ENCODE measurements around the gene PDE4D. TPM values are rescaled to one million over a fixed set of nuclear protein-coding genes. Genes with fewer than 3 reads are reported as not detected.

Gene PDE4D
- total and polyA plus RNA-seq, 2 donors (not counting 3 experiments of a cell fraction or from before 2014, with no cell fraction given): 34.5 to 51.2 TPM

DNA sequence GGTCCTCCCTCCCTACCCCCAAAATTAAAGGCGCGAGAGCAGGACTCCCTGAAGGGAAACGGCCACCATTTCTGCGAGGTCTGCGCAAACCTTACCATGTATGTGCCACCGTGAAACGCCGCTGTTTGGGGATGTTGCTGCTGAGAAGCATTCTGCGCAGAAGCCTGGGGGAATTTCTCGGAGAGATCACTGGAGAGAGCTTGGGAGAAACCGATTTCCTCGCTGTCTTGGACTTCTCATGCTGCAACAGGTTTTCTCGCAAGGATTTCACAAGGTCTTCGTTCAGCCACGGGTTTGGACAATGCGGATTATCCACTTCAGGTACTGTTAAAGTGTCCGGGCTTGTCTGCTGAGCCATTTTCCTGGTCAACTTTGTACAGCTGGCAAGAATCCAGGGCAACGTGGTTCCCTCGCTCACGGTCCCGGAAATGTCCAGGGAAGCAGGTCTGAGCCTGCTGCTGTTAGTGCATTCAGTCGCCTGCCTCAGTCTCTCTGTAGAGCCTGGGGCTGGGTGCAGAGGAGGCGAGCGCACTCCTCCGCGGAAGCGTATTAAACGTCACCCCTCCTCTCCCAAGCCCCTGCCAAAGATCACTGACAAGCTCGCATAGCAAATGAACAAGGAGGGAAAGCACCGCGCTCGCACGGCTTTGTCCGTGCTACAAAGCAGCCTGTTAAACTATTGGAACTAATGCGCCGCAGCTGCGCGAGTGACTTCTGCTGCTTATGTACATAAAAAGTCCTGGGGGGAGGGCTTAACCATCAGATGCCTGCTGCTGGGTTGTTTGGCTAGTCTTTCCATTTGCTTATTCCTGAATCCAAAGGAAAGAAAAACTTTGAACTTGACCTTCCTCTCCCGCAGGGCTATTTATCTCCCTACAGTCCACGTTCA is 125.1 kb downstream of the PDE4D start:
- dilution Hi-C loops (cut with MboI; ENCODE audit: extremely low pct_ligation_motif_present, low sequenced_read_pairs): no loop called here
- FAIRE-seq: peak; percentile 74
- intact Hi-C loops (cut with micrococcal nuclease): loop anchor here (1.0 to 5.0 kb wide), 5 partner anchors 8 to 481 kb away; no protein-coding TSS in a partner anchor

More for the DNA sequence above, 125.1 kb downstream of the PDE4D start:
- H3K9me3 ChIP-seq (replicated peaks; ENCODE audit: control insufficient read depth, insufficient read depth, low read length): no peaks in the 10 kb centered on the region
- ChIA-PET CTCF (interaction anchor here (1.0 to 2.0 kb wide), 12 partner anchors 9 to 580 kb away, joined by 3 to 8 read pairs (median 3); no protein-coding TSS in a partner anchor), POLR2A (no interaction called here)
- H3K4me1 ChIP-seq (ENCODE audit: control insufficient read depth, extremely low read depth, insufficient read depth, low read length): peaks cover 48% of the 10 kb centered on the region
- TF ChIP-seq POLR2AphosphoS5 (IDR thresholded peaks at IDR 0.05; ENCODE audit: insufficient read depth, low read depth, low read length) (peak; percentile 13), MYC (IDR thresholded peaks at IDR 0.05; ENCODE audit: low read depth, low read length) (peak; percentile 77), FOS (IDR thresholded peaks at IDR 0.05; ENCODE audit: borderline replicate concordance, insufficient read depth, low read length) (no peak), MAX (IDR thresholded peaks at IDR 0.05; ENCODE audit: insufficient read depth, insufficient read length) (no peak), EZH2 (IDR thresholded peaks at IDR 0.05; ENCODE audit: borderline replicate concordance, low read depth, low read length, severe bottlenecking) (no peak), GATA2 (IDR thresholded peaks at IDR 0.05; ENCODE audit: insufficient read depth, insufficient read length, low read depth, low read length) (peak; percentile 13)
- TF ChIP-seq, protein P1, sequence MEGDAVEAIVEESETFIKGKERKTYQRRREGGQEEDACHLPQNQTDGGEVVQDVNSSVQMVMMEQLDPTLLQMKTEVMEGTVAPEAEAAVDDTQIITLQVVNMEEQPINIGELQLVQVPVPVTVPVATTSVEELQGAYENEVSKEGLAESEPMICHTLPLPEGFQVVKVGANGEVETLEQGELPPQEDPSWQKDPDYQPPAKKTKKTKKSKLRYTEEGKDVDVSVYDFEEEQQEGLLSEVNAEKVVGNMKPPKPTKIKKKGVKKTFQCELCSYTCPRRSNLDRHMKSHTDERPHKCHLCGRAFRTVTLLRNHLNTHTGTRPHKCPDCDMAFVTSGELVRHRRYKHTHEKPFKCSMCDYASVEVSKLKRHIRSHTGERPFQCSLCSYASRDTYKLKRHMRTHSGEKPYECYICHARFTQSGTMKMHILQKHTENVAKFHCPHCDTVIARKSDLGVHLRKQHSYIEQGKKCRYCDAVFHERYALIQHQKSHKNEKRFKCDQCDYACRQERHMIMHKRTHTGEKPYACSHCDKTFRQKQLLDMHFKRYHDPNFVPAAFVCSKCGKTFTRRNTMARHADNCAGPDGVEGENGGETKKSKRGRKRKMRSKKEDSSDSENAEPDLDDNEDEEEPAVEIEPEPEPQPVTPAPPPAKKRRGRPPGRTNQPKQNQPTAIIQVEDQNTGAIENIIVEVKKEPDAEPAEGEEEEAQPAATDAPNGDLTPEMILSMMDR (IDR thresholded peaks at IDR 0.05; ENCODE audit: extremely low read depth in 1 of 2, insufficient read depth in 1 of 2, low read depth in 1 of 2, low read length in 2 of 2): no peak
- no peaks in the 10 kb centered on the region for H3K9me1 ChIP-seq (replicated peaks; ENCODE audit: control insufficient read depth, extremely low read depth, insufficient read depth, low read length)
- peak overlapping the region; percentile 56 to 92 (median 59) for H3K4me3 ChIP-seq (replicated peaks in 1 of 3; ENCODE audit: insufficient read depth in 1 of 3, low read depth in 1 of 3, low read length in 3 of 3)
- H2AFZ ChIP-seq (ENCODE audit: low read depth, low read length): peak overlapping the region; percentile 55
- DNase-seq (ENCODE audit: low read depth, low spot score): peak; percentile 94
- peak overlapping the region; percentile 97 for H3K4me2 ChIP-seq (ENCODE audit: insufficient read depth, low read length)
- no peaks in the 10 kb centered on the region for H3K27me3 ChIP-seq (ENCODE audit: control insufficient read depth in 2 of 2, insufficient read depth in 2 of 2, low read length in 2 of 2)
- peaks cover 45% of the 10 kb centered on the region for H3K79me2 ChIP-seq (ENCODE audit: control insufficient read depth, insufficient read depth, low read length)
- no peaks in the 10 kb centered on the region for H4K20me1 ChIP-seq (replicated peaks; ENCODE audit: control insufficient read depth, extremely low read depth, insufficient read depth, low read length)
- H3K36me3 ChIP-seq (ENCODE audit: control insufficient read depth in 2 of 2, extremely low read depth in 1 of 2, insufficient read depth in 2 of 2, low read length in 2 of 2): no peaks in the 10 kb centered on the region
- peak overlapping the region; percentile 86 for H3K27ac ChIP-seq (ENCODE audit: insufficient read depth, low read depth, low read length)
- peak overlapping the region; percentile 96 for H3K9ac ChIP-seq (replicated peaks; ENCODE audit: extremely low read depth, insufficient read depth, low read length)
- TSS peak; percentile 53 for BruUV-seq (replicated peaks)

Data from endothelial cell of umbilical vein (primary cell).